HepG2 (cell line): ENCODE measurements around the gene ALDH3B2. TPM values are rescaled to one million over a fixed set of nuclear protein-coding genes. Genes with fewer than 3 reads are reported as not detected.

Source experiments
- AFF4 ChIP-seq: sonication (generic); formaldehyde crosslinking; IDR thresholded peaks from 2 replicates; pipeline ENCODE4 v1.4.0; 2020; ENCODE audit warnings: missing genetic modification reagents
- AKAP8 ChIP-seq: sonication (generic); formaldehyde crosslinking; IDR thresholded peaks from 2 replicates; pipeline ENCODE4 v1.5.1; 2020; ENCODE audit warnings: mild to moderate bottlenecking, missing genetic modification reagents
- RBM39 ChIP-seq: fragments of 200-400 bp; formaldehyde crosslinking; IDR thresholded peaks from one replicate; pipeline ENCODE4 v1.6.1; 2018; ENCODE audit warnings: antibody characterized with exemption, mild to moderate bottlenecking, low read depth, low read length; ENCODE audit not compliant: poor library complexity, severe bottlenecking
- SALL1 ChIP-seq: sonication (generic); formaldehyde crosslinking; IDR thresholded peaks from 2 replicates; pipeline ENCODE4 v1.8.0; 2022; ENCODE audit warnings: mild to moderate bottlenecking, missing genetic modification reagents
- SMC3 ChIP-seq: IDR thresholded peaks from 2 replicates; pipeline ENCODE4 v1.6.1; 2011; ENCODE audit warnings: low read length, improper control_type of control experiment
- STAG1 ChIP-seq: sonication (generic); formaldehyde crosslinking; IDR thresholded peaks from 2 replicates; pipeline ENCODE4 v1.4.0; 2020; ENCODE audit warnings: missing genetic modification reagents
- THAP7 ChIP-seq: sonication (generic); formaldehyde crosslinking; IDR thresholded peaks from 2 replicates; pipeline ENCODE4 v1.8.1; 2023; ENCODE audit warnings: mild to moderate bottlenecking, missing genetic modification reagents
- XBP1 ChIP-seq: sonication (generic); formaldehyde crosslinking; IDR thresholded peaks from 2 replicates; pipeline ENCODE4 v1.5.0; 2020; ENCODE audit warnings: missing genetic modification reagents
- ZBTB46 ChIP-seq: sonication (generic); formaldehyde crosslinking; IDR thresholded peaks from 2 replicates; pipeline ENCODE4 v1.4.0; 2020; ENCODE audit warnings: mild to moderate bottlenecking, missing genetic modification reagents, borderline replicate concordance
- ZFX ChIP-seq: sonication (generic); formaldehyde crosslinking; IDR thresholded peaks from 2 replicates; pipeline ENCODE4 v1.4.0; 2020; ENCODE audit warnings: mild to moderate bottlenecking, low read depth, missing genetic modification reagents, moderate library complexity
- ZNF30 ChIP-seq: sonication (generic); formaldehyde crosslinking; IDR thresholded peaks from 2 replicates; pipeline ENCODE4 v1.5.0; 2020; ENCODE audit warnings: mild to moderate bottlenecking, missing genetic modification reagents
- ZNF788 ChIP-seq: sonication (generic); formaldehyde crosslinking; IDR thresholded peaks from 2 replicates; pipeline ENCODE4 v1.5.0; 2020; ENCODE audit warnings: mild to moderate bottlenecking, missing genetic modification reagents, borderline replicate concordance
- polyA plus RNA-seq, 8 experiments: library from polyadenylated mRNA; depleted of rRNA in 3 of 8; stranded (reverse) in 7 of 8; unstranded in 1 of 8; fragments of >200 nt; fragmentation: Illumina TruSeq in 4 of 8; extraction: Trizol in 4 of 8; gene quantifications; 2 replicates each; pipeline versions ENCODE4 v1.2.1 to v1.2.3, GENCODE V29; 2011 to 2016; ENCODE audit warnings: low read depth in 4 of 8, missing spikeins in 1 of 8, mixed read lengths in 1 of 8; ENCODE audit not compliant: insufficient read depth in 1 of 8
- total RNA-seq, 5 experiments: library from RNA; depleted of rRNA; stranded (reverse); fragments of >200 nt; fragmentation: Illumina TruSeq; extraction: Trizol; gene quantifications; 2 replicates each; pipeline ENCODE4 v1.2.3, GENCODE V29; 2016; ENCODE audit warnings: low read depth in 1 of 5

The ALDH3B2 gene
- total and polyA plus RNA-seq, 2 of the 13 experiments (the other 11 are each of a cell fraction or from before 2014, with no cell fraction given), result not detected

GRCh38 chr11:67613960-67614715 is 60.3 kb downstream of the ALDH3B2 start (continued):
- TF ChIP-seq SMC3 (peak; percentile 32; the same call in 1 of the 2 replicates), ZBTB46 (CRISPR knock-in tag) (0 out of 2 replicates have a peak, but pooled peaks have one; percentile 66), ZNF30 (CRISPR knock-in tag) (no peak), ZFX (CRISPR knock-in tag) (0 out of 2 replicates have a peak, but pooled peaks have one; percentile 23), ZNF788 (CRISPR knock-in tag) (0 out of 2 replicates have a peak, but pooled peaks have one; percentile 61), STAG1 (CRISPR knock-in tag) (peak; percentile 35), SALL1 (CRISPR knock-in tag) (0 out of 2 replicates have a peak, but pooled peaks have one; percentile 12), XBP1 (CRISPR knock-in tag) (no peak), AKAP8 (CRISPR knock-in tag) (peak; percentile 52; the same call in 1 of the 2 replicates), THAP7 (CRISPR knock-in tag) (0 out of 2 replicates have a peak, but pooled peaks have one; percentile 27), RBM39 (peak; percentile 32), AFF4 (CRISPR knock-in tag) (no peak)
